ENCODE results near the gene ZBTB2. TPM values are rescaled to one million over a fixed set of nuclear protein-coding genes. Genes with fewer than 3 reads are reported as not detected.
"Not testable (repeated sequence)": the region's sequence is repeated elsewhere in the genome, so short reads cannot be mapped to it uniquely, and the experiment has no call there.

The ZBTB2 gene
- total RNA-seq, 4 donors from 2014 or later = 7.1 to 16.3 (median 11.5) TPM

DNA sequence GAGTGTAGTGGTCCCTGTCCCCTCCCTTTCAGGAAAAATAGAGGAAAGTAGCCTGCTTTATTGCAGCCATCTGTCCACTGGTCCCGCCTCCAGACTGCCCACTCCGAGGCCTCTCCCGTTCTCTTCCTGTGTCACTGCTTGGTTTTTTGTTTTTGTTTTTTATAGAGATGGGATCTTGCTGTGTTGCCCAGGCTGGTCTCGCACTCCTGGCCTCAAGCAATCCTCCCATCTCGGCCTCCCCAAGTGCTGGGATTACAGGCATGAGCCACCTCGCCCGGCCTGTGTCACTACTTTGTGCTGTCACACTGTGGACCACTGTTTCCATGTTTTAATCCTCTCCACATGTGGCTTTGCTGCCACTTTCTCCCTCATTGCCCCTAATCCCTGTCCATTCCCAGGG is 71.2 kb downstream of the ZBTB2 start:
- intact Hi-C loops (cut with DNase I) = no loop called here

DNA sequence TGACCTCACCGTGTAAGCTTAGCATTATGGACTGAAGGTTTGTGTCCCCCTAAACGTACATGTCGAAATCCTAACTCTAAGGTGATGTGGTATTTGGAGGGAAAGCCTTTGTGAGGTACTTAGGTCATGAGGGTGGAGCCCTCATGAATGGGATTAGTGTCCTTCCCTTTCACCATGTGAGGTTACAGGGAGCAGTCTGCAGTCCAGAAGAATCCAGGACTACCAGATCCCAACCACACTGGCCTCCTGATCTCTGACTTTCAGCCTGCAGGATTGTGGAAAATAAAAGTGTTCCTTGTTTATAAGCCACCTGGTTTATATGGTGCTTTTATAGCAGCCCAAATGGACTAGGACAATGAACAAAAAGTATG is 73.4 kb downstream of the ZBTB2 start:
- TF ChIP-seq POLR2AphosphoS5 (IDR thresholded peaks at IDR 0.05) (no peak), POLR2A (IDR thresholded peaks at IDR 0.05; ENCODE audit: low read depth) (no peak), EP300 (IDR thresholded peaks at IDR 0.05) (no peak)
- TF ChIP-seq, protein P1, sequence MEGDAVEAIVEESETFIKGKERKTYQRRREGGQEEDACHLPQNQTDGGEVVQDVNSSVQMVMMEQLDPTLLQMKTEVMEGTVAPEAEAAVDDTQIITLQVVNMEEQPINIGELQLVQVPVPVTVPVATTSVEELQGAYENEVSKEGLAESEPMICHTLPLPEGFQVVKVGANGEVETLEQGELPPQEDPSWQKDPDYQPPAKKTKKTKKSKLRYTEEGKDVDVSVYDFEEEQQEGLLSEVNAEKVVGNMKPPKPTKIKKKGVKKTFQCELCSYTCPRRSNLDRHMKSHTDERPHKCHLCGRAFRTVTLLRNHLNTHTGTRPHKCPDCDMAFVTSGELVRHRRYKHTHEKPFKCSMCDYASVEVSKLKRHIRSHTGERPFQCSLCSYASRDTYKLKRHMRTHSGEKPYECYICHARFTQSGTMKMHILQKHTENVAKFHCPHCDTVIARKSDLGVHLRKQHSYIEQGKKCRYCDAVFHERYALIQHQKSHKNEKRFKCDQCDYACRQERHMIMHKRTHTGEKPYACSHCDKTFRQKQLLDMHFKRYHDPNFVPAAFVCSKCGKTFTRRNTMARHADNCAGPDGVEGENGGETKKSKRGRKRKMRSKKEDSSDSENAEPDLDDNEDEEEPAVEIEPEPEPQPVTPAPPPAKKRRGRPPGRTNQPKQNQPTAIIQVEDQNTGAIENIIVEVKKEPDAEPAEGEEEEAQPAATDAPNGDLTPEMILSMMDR (IDR thresholded peaks at IDR 0.05) = no peak
- Histone ChIP-seq H3K27me3 (no peaks in the 10 kb centered on the region), H3K4me1 (peaks cover 4 to 28% (median 21%) of the 10 kb centered on the region in 4 donors), H3K27ac (replicated peaks in 1 of 4) (peak overlapping the region in 3 of 4 donors; percentile 63 to 66 (median 63)), H3K9me3 (no peaks in the 10 kb centered on the region), H3K36me3 (no peaks in the 10 kb centered on the region), H3K4me3 (no peak overlapping the region)
- DNase-seq (ENCODE audit: extremely low spot score) = no peak
- 64% methylated on average over 1 of the region's 3 CpGs for WGBS
- intact Hi-C loops (cut with DNase I) = no loop called here

More for the DNA sequence above, 71.2 kb downstream of the ZBTB2 start:
- Histone ChIP-seq H3K27ac (replicated peaks in 1 of 4) (no peak overlapping the region), H3K36me3 (no peaks in the 10 kb centered on the region), H3K27me3 (no peaks in the 10 kb centered on the region), H3K9me3 (no peaks in the 10 kb centered on the region), H3K4me1 (peaks cover 14 to 34% (median 31%) of the 10 kb centered on the region in 4 donors), H3K4me3 (no peak overlapping the region)
- WGBS = 92% methylated on average over 7 of the region's 7 CpGs
- TF ChIP-seq POLR2A (IDR thresholded peaks at IDR 0.05; ENCODE audit: low read depth) (no peak), EP300 (IDR thresholded peaks at IDR 0.05) (no peak), POLR2AphosphoS5 (IDR thresholded peaks at IDR 0.05) (no peak)
- TF ChIP-seq, protein P1 (IDR thresholded peaks at IDR 0.05) = no peak
- DNase-seq (ENCODE audit: extremely low spot score) = no peak

DNA sequence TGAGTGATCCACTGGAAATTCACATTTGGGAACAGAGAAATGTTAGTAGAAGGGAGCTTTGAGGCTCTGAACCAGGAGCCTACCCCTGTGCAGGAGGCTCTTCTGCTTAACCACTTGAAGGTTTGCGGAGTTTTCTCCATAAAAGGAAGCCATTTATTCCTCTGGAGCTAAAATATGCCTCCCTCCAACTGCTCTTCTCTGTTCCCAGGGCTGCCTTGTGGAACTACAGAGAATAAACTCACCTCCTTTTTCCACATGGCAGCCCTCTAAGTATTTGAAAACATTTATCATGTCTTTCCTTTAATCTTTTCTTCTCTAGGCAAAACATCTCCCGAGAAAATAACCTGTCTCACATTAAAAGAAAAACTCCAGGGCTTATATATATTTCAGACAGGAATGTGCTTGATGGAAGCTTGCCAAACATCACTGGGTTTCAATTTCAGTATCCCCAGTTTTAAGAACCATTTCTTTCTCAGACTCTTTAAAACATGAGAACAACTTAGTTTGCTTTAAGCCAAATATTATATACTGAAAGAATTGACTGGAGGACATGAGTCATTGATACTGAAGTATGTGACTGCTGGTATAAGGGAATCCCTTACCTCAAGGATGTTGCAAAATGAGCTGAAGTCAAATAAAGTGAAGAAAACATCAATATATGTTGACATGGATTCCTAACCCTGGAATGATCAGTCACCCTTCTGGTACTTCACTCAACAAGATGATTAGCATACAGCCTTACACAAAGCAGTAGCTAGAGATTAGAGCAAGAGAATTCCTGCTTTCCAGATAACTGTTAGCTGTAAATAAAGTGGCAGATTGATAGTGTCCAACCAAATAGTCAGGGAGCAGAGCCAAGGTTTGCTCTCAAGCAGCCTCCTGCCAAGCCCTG is 74.0 kb downstream of the ZBTB2 start:
- peaks cover 7 to 33% (median 25%) of the 10 kb centered on the region in 4 donors for H3K4me1 ChIP-seq
- no peak for DNase-seq (ENCODE audit: extremely low spot score)
- H3K4me3 ChIP-seq = no peak overlapping the region
- H3K27ac ChIP-seq (replicated peaks in 1 of 4) = peak overlapping the region; percentile 61 to 66 (median 63)
- no peak for TF ChIP-seq POLR2A (IDR thresholded peaks at IDR 0.05; ENCODE audit: low read depth)
- TF ChIP-seq, protein P1 (IDR thresholded peaks at IDR 0.05) = no peak
- TF ChIP-seq POLR2AphosphoS5 (IDR thresholded peaks at IDR 0.05) = no peak
- no peak for TF ChIP-seq EP300 (IDR thresholded peaks at IDR 0.05)
- intact Hi-C loops (cut with DNase I) = no loop called here
- no peaks in the 10 kb centered on the region for H3K27me3 ChIP-seq
- no peaks in the 10 kb centered on the region for H3K9me3 ChIP-seq
- 35% methylated on average over 2 of the region's 2 CpGs for WGBS
- H3K36me3 ChIP-seq = no peaks in the 10 kb centered on the region

DNA sequence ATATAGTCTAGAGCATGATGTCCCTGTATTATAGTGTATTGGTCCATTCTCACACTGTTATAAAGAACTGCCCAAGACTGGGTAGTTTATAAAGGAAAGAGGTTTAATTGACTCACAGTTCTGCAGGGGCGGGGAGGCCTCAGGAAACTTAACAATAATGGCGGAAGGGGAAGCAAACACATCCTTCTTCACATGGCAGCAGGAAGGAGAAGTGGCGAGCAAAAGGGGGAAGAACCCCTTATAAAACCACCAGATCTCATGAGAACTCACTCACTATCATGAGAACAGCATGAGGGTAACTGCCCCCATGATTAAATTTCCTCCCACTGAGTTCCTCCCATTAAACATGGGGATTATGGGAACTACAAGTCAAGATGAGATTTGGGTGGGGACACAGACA is 75.7 kb downstream of the ZBTB2 start:
- H3K27me3 ChIP-seq; H3K9me3 ChIP-seq; intact Hi-C loops (cut with DNase I); H3K4me3 ChIP-seq; H3K36me3 ChIP-seq; DNase-seq (ENCODE audit: extremely low spot score); H3K27ac ChIP-seq (replicated peaks in 1 of 4): not testable (repeated sequence)
- 82% methylated on average over 3 of the region's 3 CpGs for WGBS
- H3K4me1 ChIP-seq = peaks cover 7 to 33% (median 25%) of the 10 kb centered on the region in 4 donors

Small RNA genes lying within 50 kb of the gene (small RNA-seq; reads per million reads assigned to genes)
- 0 reads per million in 3 donors for gene RF00019

Other genes with a start within 250 kb of the ZBTB2 start
- gene AKAP12, start 151.6 kb downstream of the ZBTB2 start, total RNA-seq = 100 to 1,000 TPM; 108 to 215 (median 187) TPM
- gene RMND1, start 60.6 kb upstream of the ZBTB2 start, total RNA-seq = 10 to 100 TPM in 3 of 4 donors, 1 to 10 TPM in 1; 9.9 to 18.7 (median 12.1) TPM
- 1 to 10 TPM in 1 of 4 donors, under 1 TPM in 3; 0.32 to 1.5 (median 0.49) TPM for gene CCDC170, start 102.5 kb upstream of the ZBTB2 start, total RNA-seq

Measured in esophagus muscularis mucosa (tissue), 4 donors.